A549 (cell line): ENCODE data around the gene PPM1M.

Experiments used
- CTCF ChIP-seq: fragments of >200 bp; sonication (Bioruptor Twin); formaldehyde crosslinking; IDR thresholded peaks from 3 replicates; pipeline ENCODE4 v1.5.1; 2016
- EHMT2 ChIP-seq: fragments of 200-600 bp; sonication (generic); IDR thresholded peaks from 2 replicates; pipeline ENCODE4 v1.6.1; 2016; ENCODE audit warnings: antibody characterized with exemption, low read depth, mild to moderate bottlenecking, moderate library complexity
- ESRRA ChIP-seq: fragments of 150-350 bp; IDR thresholded peaks from 2 replicates; pipeline ENCODE4 v1.6.1; 2014; ENCODE audit warnings: mild to moderate bottlenecking, low read length, borderline replicate concordance
- JUNB ChIP-seq: fragments of >200 bp; sonication (Bioruptor Twin); formaldehyde crosslinking; IDR thresholded peaks from 2 replicates; pipeline ENCODE4 v1.6.1; 2016
- MAFK ChIP-seq: fragments of 450-650 bp; IDR thresholded peaks from 2 replicates; pipeline ENCODE4 v1.6.1; 2014; ENCODE audit not compliant: partially characterized antibody
- MAX ChIP-seq: IDR thresholded peaks from 2 replicates; pipeline ENCODE4 v1.6.1; 2012
- POLR2A ChIP-seq: IDR thresholded peaks from 2 replicates; pipeline ENCODE4 v1.6.1; 2012; ENCODE audit warnings: mild to moderate bottlenecking, low read length
- POLR2AphosphoS2 ChIP-seq: conservative IDR thresholded peaks from 2 replicates; pipeline ENCODE4 v1.6.1; 2012; ENCODE audit warnings: low read length, improper control_type of control experiment, inconsistent platforms
- RAD21 ChIP-seq, 2 experiments: fragments of >200 bp in 1 of 2; sonication (Bioruptor Twin) in 1 of 2; formaldehyde crosslinking in 1 of 2; IDR thresholded peaks in 1 of 2; conservative IDR thresholded peaks in 1 of 2; 2 replicates in 1 of 2; 3 replicates in 1 of 2; pipeline ENCODE4 v1.6.1; 2012 to 2018; ENCODE audit warnings: inconsistent platforms in 1 of 2
- REST ChIP-seq: fragments of 200-600 bp; sonication (generic); IDR thresholded peaks from 2 replicates; pipeline ENCODE4 v1.6.1; 2016; ENCODE audit warnings: antibody characterized with exemption, mild to moderate bottlenecking, moderate library complexity
- RFX5 ChIP-seq: fragments of 450-650 bp; IDR thresholded peaks from 2 replicates; pipeline ENCODE4 v1.7.1; 2014; ENCODE audit warnings: antibody characterized with exemption, mild to moderate bottlenecking, moderate library complexity
- TF ChIP-seq, protein P1 (sequence below): IDR thresholded peaks from 2 replicates; pipeline ENCODE4 v1.6.1; 2012; ENCODE audit warnings: low read depth, borderline replicate concordance

- TF ChIP-seq CTCF, result no peak
- TF ChIP-seq POLR2AphosphoS2, result no peak
- no peak for TF ChIP-seq MAFK
- no peak for TF ChIP-seq REST
- TF ChIP-seq JUNB, result no peak
- TF ChIP-seq, protein P1, sequence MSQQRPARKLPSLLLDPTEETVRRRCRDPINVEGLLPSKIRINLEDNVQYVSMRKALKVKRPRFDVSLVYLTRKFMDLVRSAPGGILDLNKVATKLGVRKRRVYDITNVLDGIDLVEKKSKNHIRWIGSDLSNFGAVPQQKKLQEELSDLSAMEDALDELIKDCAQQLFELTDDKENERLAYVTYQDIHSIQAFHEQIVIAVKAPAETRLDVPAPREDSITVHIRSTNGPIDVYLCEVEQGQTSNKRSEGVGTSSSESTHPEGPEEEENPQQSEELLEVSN, result no peak
- no peak for TF ChIP-seq RFX5
- no peak for TF ChIP-seq EHMT2
- no peak for TF ChIP-seq RAD21 (conservative IDR thresholded peaks at IDR 0.05 in 1 of 2, IDR thresholded peaks at IDR 0.05 in 1 of 2)
- no peak for TF ChIP-seq MAX
- no peak for TF ChIP-seq POLR2A
- TF ChIP-seq ESRRA, result no peak
Measured at GRCh38 chr3:52233108-52233591, 12.4 kb upstream of the PPM1M start.
